Transverse colon (tissue), 4 donors: ENCODE data around the gene SHB. TPM values are rescaled to one million over a fixed set of nuclear protein-coding genes. Genes with fewer than 3 reads are reported as not detected.

ENCODE experiments used
- DNase-seq: peaks from one replicate; pipeline ENCODE4 v3.0.0-alpha.2; 2019
- H3K27ac ChIP-seq, 4 donors: fragments of 200-600 bp; sonication (generic); 2 replicates each; pipeline ENCODE4 v1.5.1; 2016 to 2018; ENCODE audit warnings: inconsistent platforms in 4 of 4
- H3K27me3 ChIP-seq: fragments of 200-600 bp; sonication (generic); 2 replicates; pipeline ENCODE4 v1.5.1; 2017; ENCODE audit warnings: inconsistent platforms
- H3K36me3 ChIP-seq, 4 donors: fragments of 200-600 bp; sonication (generic); 2 replicates each; pipeline ENCODE4 v1.5.1; 2017 to 2019; ENCODE audit warnings: inconsistent platforms in 4 of 4
- H3K4me1 ChIP-seq, 4 donors: fragments of 200-600 bp; sonication (generic); 2 replicates each; pipeline ENCODE4 v1.5.1; 2017 to 2020; ENCODE audit warnings: inconsistent platforms in 4 of 4
- H3K4me3 ChIP-seq, 4 donors: fragments of 200-600 bp; sonication (generic); 1 replicate in 1 of 4; 2 replicates in 3 of 4; pipeline versions ENCODE4 v1.5.1 to v1.6.1; 2017 to 2019; ENCODE audit warnings: inconsistent platforms in 4 of 4
- H3K9me3 ChIP-seq, 2 donors: fragments of 200-600 bp; sonication (generic); 2 replicates each; pipeline ENCODE4 v1.5.1; 2017 to 2019; ENCODE audit warnings: inconsistent platforms in 2 of 2
- CTCF ChIP-seq, 5 experiments: fragments of 200-600 bp in 3 of 5; fragments of 450-650 bp in 2 of 5; sonication (generic) in 3 of 5; IDR thresholded peaks; 1 replicate in 2 of 5; 2 replicates in 3 of 5; pipeline ENCODE4 v1.5.1; 2016 to 2017; ENCODE audit warnings: antibody characterized with exemption in 5 of 5, inconsistent platforms in 3 of 5, mild to moderate bottlenecking in 2 of 5, moderate library complexity in 1 of 5
- EP300 ChIP-seq: sonication (generic); formaldehyde crosslinking; IDR thresholded peaks from one replicate; pipeline ENCODE4 v1.6.1; 2017; ENCODE audit warnings: antibody characterized with exemption, low read depth
- POLR2A ChIP-seq: fragments of 450-650 bp; IDR thresholded peaks from one replicate; pipeline ENCODE4 v1.6.1; 2016; ENCODE audit warnings: antibody characterized with exemption, mild to moderate bottlenecking, moderate library complexity
- POLR2AphosphoS5 ChIP-seq, 3 donors: sonication (generic); formaldehyde crosslinking; IDR thresholded peaks; one replicate each; pipeline ENCODE4 v1.6.1; 2016; ENCODE audit warnings: antibody characterized with exemption in 3 of 3
- WGBS, 2 donors: methylation state at CpG; one replicate each; pipeline ENCODE4 v1.1.5; 2018; ENCODE audit warnings: low coverage in 1 of 2; 5-methylcytosine and 5-hydroxymethylcytosine counted together
- in situ Hi-C, 4 donors: fragments of 200-750 bp; cut with MboI; loops; one replicate each; pipeline versions ENCODE4 v1.15.0 to v1.15.1; 2017; ENCODE audit warnings: low sequenced_read_pairs in 3 of 4, low pct_ligation_motif_present in 1 of 4, low pct_unique_long_range_greater_than_20kb in 1 of 4
- intact Hi-C: fragments of 100-400 bp; cut with DNase I; formaldehyde crosslinking; loops from one replicate; pipeline ENCODE4 v1.15.1; 2023; ENCODE audit warnings: low total_unique reads
- total RNA-seq, 4 donors: library from RNA; depleted of rRNA; stranded (reverse); fragments of >200 nt; gene quantifications; one replicate each; pipeline ENCODE4 v1.1.0, GENCODE V29; 2016

Gene SHB
- total RNA-seq, 4 donors from 2014 or later, result 11.9 to 33.7 (median 22.2) TPM

GRCh38 chr9:37921546-37922300 lies 147.3 kb downstream of the SHB start:
- Histone ChIP-seq H3K27me3 (no peaks in the 10 kb centered on the region), H3K36me3 (no peaks in the 10 kb centered on the region), H3K9me3 (no peaks in the 10 kb centered on the region), H3K4me1 (no peaks in the 10 kb centered on the region), H3K27ac (no peak overlapping the region), H3K4me3 (no peak overlapping the region)
- in situ Hi-C loops, result loop anchor here (25.0 kb wide), 6 partner anchors 141 to 491 kb away; partner anchors contain the start of genes FBXO10 (in 1 of the 4), IGFBPL1 (in 1 of the 4), POLR1E (in 1 of the 4) and SHB (in 1 of the 4)
- intact Hi-C loops, result no loop called here
- no peak for TF ChIP-seq POLR2AphosphoS5 (IDR thresholded peaks at IDR 0.05)
- TF ChIP-seq EP300, result no peak
- no peak for DNase-seq
- 80 to 87% methylated on average over 1 to 15 of the region's 15 CpGs for WGBS, 2 donors

GRCh38 chr9:37921168-37921510 lies 147.9 kb downstream of the SHB start:
- intact Hi-C loops (no loop called here), in situ Hi-C loops (loop anchor here (25.0 kb wide), 6 partner anchors 141 to 491 kb away; partner anchors contain the start of genes FBXO10 (in 1 of the 4), IGFBPL1 (in 1 of the 4), POLR1E (in 1 of the 4) and SHB (in 1 of the 4))
- DNase-seq, result no peak
- Histone ChIP-seq H3K27me3 (no peaks in the 10 kb centered on the region), H3K9me3 (no peaks in the 10 kb centered on the region), H3K4me1 (no peaks in the 10 kb centered on the region), H3K36me3 (no peaks in the 10 kb centered on the region), H3K4me3 (no peak overlapping the region), H3K27ac (no peak overlapping the region)
- WGBS, 2 donors, result 88 to 92% methylated on average over 6 to 7 of the region's 7 CpGs
- TF ChIP-seq CTCF (IDR thresholded peaks at IDR 0.05) (no peak), EP300 (no peak), POLR2A (no peak), POLR2AphosphoS5 (IDR thresholded peaks at IDR 0.05) (no peak)

GRCh38 chr9:37920471-37921167 lies 148.4 kb downstream of the SHB start:
- DNase-seq, result no peak
- in situ Hi-C loops, result loop anchor here (25.0 kb wide), 6 partner anchors 142 to 492 kb away; partner anchors contain the start of genes FBXO10 (in 1 of the 4), IGFBPL1 (in 1 of the 4), POLR1E (in 1 of the 4) and SHB (in 1 of the 4)
- no peaks in the 10 kb centered on the region for H3K27me3 ChIP-seq
- no peaks in the 10 kb centered on the region for H3K36me3 ChIP-seq
- WGBS, 2 donors, result 96 to 100% methylated on average over 2 to 5 of the region's 5 CpGs
- no peak overlapping the region for H3K27ac ChIP-seq
- H3K9me3 ChIP-seq, result no peaks in the 10 kb centered on the region
- H3K4me1 ChIP-seq, result no peaks in the 10 kb centered on the region
- H3K4me3 ChIP-seq, result no peak overlapping the region
- intact Hi-C loops, result no loop called here
- TF ChIP-seq POLR2AphosphoS5 (IDR thresholded peaks at IDR 0.05), result no peak
- no peak for TF ChIP-seq CTCF (IDR thresholded peaks at IDR 0.05)
- TF ChIP-seq POLR2A, result no peak
- TF ChIP-seq EP300, result no peak

GRCh38 chr9:37919956-37920335 lies 149.1 kb downstream of the SHB start:
- H3K27ac ChIP-seq, result no peak overlapping the region
- no peaks in the 10 kb centered on the region for H3K27me3 ChIP-seq
- H3K4me3 ChIP-seq, result no peak overlapping the region
- no peaks in the 10 kb centered on the region for H3K36me3 ChIP-seq
- no peak for TF ChIP-seq POLR2AphosphoS5 (IDR thresholded peaks at IDR 0.05)
- TF ChIP-seq CTCF (IDR thresholded peaks at IDR 0.05), result no peak
- TF ChIP-seq POLR2A, result no peak
- in situ Hi-C loops, result loop anchor here (10.0 to 25.0 kb wide), 7 partner anchors 142 to 492 kb away; partner anchors contain the start of genes FBXO10 (in 1 of the 4), IGFBPL1 (in 1 of the 4), POLR1E (in 1 of the 4) and SHB (in 1 of the 4)
- no peaks in the 10 kb centered on the region for H3K4me1 ChIP-seq
- intact Hi-C loops, result loop anchor here (5.0 to 10.0 kb wide), 3 partner anchors 45 to 445 kb away; partner anchors contain the start of gene SHB
- H3K9me3 ChIP-seq, result no peaks in the 10 kb centered on the region
- no peak for DNase-seq
- 67 to 89% methylated on average over 1 to 6 of the region's 6 CpGs for WGBS, 2 donors
